GM06990 (cell line): ENCODE measurements around the gene PACS1.

Experiments used
- DNase-seq: peaks from one replicate; pipeline ENCODE4 v3.0.0-alpha.2; 2011; ENCODE audit not compliant: insufficient read length; ENCODE audit errors: extremely low read depth
- H3K27me3 ChIP-seq: replicated peaks from 2 replicates; pipeline ENCODE4 v1.6.0; 2011; ENCODE audit warnings: low read length; ENCODE audit not compliant: control insufficient read depth, insufficient read depth
- H3K36me3 ChIP-seq: 2 replicates; pipeline ENCODE4 v1.5.1; 2011; ENCODE audit warnings: low read length; ENCODE audit not compliant: control insufficient read depth, insufficient read depth
- H3K4me3 ChIP-seq: replicated peaks from 2 replicates; pipeline ENCODE4 v1.5.1; 2011; ENCODE audit warnings: low read depth, mild to moderate bottlenecking, control low read depth, low read length
- TF ChIP-seq, protein P1 (sequence below): IDR thresholded peaks from 2 replicates; pipeline ENCODE4 v1.5.1; 2011; ENCODE audit warnings: low read length, control low read depth, mild to moderate bottlenecking, inconsistent platforms; ENCODE audit not compliant: insufficient read depth, poor library complexity, severe bottlenecking

PACS1 gene

GRCh38 chr11:66032957-66033735, 36.9 kb upstream of the PACS1 start:
- TF ChIP-seq, protein P1, sequence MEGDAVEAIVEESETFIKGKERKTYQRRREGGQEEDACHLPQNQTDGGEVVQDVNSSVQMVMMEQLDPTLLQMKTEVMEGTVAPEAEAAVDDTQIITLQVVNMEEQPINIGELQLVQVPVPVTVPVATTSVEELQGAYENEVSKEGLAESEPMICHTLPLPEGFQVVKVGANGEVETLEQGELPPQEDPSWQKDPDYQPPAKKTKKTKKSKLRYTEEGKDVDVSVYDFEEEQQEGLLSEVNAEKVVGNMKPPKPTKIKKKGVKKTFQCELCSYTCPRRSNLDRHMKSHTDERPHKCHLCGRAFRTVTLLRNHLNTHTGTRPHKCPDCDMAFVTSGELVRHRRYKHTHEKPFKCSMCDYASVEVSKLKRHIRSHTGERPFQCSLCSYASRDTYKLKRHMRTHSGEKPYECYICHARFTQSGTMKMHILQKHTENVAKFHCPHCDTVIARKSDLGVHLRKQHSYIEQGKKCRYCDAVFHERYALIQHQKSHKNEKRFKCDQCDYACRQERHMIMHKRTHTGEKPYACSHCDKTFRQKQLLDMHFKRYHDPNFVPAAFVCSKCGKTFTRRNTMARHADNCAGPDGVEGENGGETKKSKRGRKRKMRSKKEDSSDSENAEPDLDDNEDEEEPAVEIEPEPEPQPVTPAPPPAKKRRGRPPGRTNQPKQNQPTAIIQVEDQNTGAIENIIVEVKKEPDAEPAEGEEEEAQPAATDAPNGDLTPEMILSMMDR: no peak
- no peak overlapping the region for H3K4me3 ChIP-seq
- no peak for DNase-seq
- no peaks in the 10 kb centered on the region for H3K36me3 ChIP-seq
- no peaks in the 10 kb centered on the region; the same call in 1 of the 2 replicates for H3K27me3 ChIP-seq

DNA sequence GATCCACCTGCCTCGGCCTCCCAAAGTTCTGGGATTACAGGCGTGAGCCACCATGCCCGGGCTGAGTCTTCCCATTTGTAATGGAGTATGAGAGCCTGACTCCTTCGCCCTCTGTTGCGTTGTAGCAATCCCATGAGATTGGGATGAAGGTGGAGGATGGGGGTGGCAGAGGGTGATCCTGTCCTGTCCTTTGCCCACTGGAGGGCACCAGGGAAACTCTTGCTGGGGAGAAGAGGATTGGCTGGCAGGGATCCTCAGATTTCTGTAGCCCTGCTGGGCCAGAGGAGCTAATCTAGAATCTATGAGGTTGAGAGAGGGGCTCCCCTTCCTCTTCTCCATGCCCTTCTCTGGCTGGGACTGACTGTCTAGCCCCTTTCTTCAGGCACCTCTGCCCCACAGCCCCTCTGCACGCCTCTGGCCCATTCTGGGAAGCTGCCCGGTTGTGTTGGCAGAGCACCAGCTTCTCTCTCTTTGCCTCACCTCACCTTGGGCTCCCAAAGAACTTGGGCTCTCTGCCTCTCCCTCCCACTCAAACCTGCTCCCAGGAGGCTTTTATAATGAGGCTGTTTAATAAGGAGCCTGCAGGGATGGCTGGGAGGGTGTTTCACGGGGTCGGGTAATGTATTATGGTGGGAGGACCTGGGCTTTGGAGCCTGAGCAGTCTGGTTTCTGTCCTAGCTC, 34.3 kb upstream of the PACS1 start:
- H3K4me3 ChIP-seq: no peak overlapping the region
- TF ChIP-seq, protein P1: no peak
- H3K27me3 ChIP-seq: no peaks in the 10 kb centered on the region; the same call in 1 of the 2 replicates
- no peak for DNase-seq
- H3K36me3 ChIP-seq: no peaks in the 10 kb centered on the region

GRCh38 chr11:66036334-66036710, 33.8 kb upstream of the PACS1 start:
- no peak for DNase-seq
- Histone ChIP-seq H3K36me3 (no peaks in the 10 kb centered on the region), H3K4me3 (no peak overlapping the region), H3K27me3 (no peaks in the 10 kb centered on the region; the same call in 1 of the 2 replicates)
- TF ChIP-seq, protein P1: no peak

DNA sequence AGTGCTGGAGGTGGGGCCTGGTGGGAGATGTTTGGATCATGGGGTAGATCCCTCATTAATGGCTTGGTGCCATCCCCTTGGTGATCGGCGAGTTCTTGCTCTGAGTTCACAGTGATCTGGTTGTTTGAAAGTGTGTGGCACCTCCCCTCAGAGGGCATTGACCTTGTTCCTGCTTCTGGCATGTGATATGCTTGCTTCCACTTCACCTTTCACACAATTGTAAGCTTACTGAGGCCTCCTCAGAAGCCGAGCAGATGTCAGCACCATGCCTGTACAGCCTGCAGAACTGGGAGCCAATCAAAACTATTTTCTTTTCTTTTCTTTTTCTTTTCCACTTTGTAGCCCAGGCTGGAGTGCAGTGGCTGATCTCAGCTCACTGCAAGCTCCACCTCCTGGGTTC, 32.7 kb upstream of the PACS1 start:
- no peak for DNase-seq
- TF ChIP-seq, protein P1: no peak
- no peak overlapping the region for H3K4me3 ChIP-seq

DNA sequence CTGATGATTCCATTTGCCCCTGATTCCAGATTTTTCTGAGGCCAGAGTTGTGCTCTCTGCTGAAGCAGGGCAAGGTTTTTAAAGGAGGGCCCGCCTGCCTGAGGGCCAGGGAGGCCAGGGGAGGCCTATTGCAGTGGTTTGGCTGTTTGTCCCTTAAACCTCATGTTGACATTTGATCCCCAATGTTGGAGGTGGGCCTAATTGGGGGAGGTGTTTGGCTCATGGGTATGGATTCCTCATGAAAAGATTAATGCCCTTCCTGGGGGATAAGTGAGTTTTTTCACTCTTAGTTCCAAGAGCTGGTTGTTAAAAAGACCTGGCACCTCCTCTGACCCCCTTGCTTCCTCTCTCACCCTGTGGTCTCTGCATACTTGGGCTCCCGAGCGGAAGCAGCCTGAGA, 30.3 kb upstream of the PACS1 start:
- Histone ChIP-seq H3K27me3 (no peaks in the 10 kb centered on the region; the same call in 1 of the 2 replicates), H3K4me3 (no peak overlapping the region), H3K36me3 (no peaks in the 10 kb centered on the region)
- DNase-seq: no peak
- TF ChIP-seq, protein P1: no peak

More for the DNA sequence above, 32.7 kb upstream of the PACS1 start:
- H3K27me3 ChIP-seq: no peaks in the 10 kb centered on the region; the same call in 1 of the 2 replicates
- H3K36me3 ChIP-seq: no peaks in the 10 kb centered on the region
